KMS-11 (cell line): ENCODE results near the gene LSS.
A peak's percentile ranks its signal among the peaks of the same experiment; 100 is the strongest.

ENCODE experiments used
- H2AFZ ChIP-seq: fragments of 200-600 bp; sonication (generic); 2 replicates; pipeline ENCODE4 v1.6.1; 2016; ENCODE audit warnings: antibody characterized with exemption, mixed run types, low read depth
- H3K27ac ChIP-seq: fragments of 200-600 bp; sonication (generic); 2 replicates; pipeline ENCODE4 v1.6.1; 2016; ENCODE audit warnings: mild to moderate bottlenecking, mixed run types
- H3K27me3 ChIP-seq: fragments of 200-600 bp; sonication (generic); 2 replicates; pipeline ENCODE4 v1.6.1; 2017; ENCODE audit warnings: mild to moderate bottlenecking, low read depth, mixed run types, moderate library complexity; ENCODE audit not compliant: insufficient read depth
- H3K36me3 ChIP-seq: fragments of 200-600 bp; sonication (generic); 2 replicates; pipeline ENCODE4 v1.6.1; 2017; ENCODE audit warnings: mild to moderate bottlenecking, mixed run types; ENCODE audit not compliant: insufficient read depth
- H3K4me1 ChIP-seq: fragments of 200-600 bp; sonication (generic); 2 replicates; pipeline ENCODE4 v1.6.1; 2016; ENCODE audit warnings: mild to moderate bottlenecking, low read depth, mixed run types; ENCODE audit not compliant: poor library complexity, severe bottlenecking
- H3K4me2 ChIP-seq: fragments of 200-600 bp; sonication (generic); 2 replicates; pipeline ENCODE4 v1.7.0; 2016; ENCODE audit warnings: mild to moderate bottlenecking, mixed run types
- H3K4me3 ChIP-seq: fragments of 200-600 bp; sonication (generic); IDR thresholded peaks from 2 replicates; pipeline ENCODE4 v1.6.1; 2017; ENCODE audit warnings: low read depth, low read length, mixed read lengths; ENCODE audit not compliant: insufficient read depth
- H3K79me2 ChIP-seq: fragments of 200-600 bp; sonication (generic); 2 replicates; pipeline ENCODE4 v1.6.1; 2016; ENCODE audit warnings: low read depth, mixed run types; ENCODE audit not compliant: insufficient read depth
- H3K9ac ChIP-seq: fragments of 200-600 bp; sonication (generic); 2 replicates; pipeline ENCODE4 v1.6.1; 2016; ENCODE audit warnings: mild to moderate bottlenecking, mixed run types
- H4K20me1 ChIP-seq: fragments of 200-600 bp; sonication (generic); 2 replicates; pipeline ENCODE4 v1.6.1; 2016; ENCODE audit warnings: mild to moderate bottlenecking, mixed run types; ENCODE audit not compliant: insufficient read depth
- CTCF ChIP-seq: fragments of 200-600 bp; sonication (generic); conservative IDR thresholded peaks from 2 replicates; pipeline ENCODE4 v1.6.1; 2017; ENCODE audit warnings: low read depth, mild to moderate bottlenecking, antibody characterized with exemption, low read length, moderate library complexity, mixed read lengths

Gene LSS

GRCh38 chr21:46188226-46189212, 40.1 kb downstream of the LSS start:
- Histone ChIP-seq H4K20me1 (no peaks in the 10 kb centered on the region), H3K36me3 (no peaks in the 10 kb centered on the region; the same call in 1 of the 2 replicates), H3K9ac (peak overlapping the region; percentile 12; the same call in 1 of the 2 replicates), H3K4me1 (peaks cover 57% of the 10 kb centered on the region), H3K4me2 (peak overlapping the region; percentile 91), H3K27ac (peak overlapping the region; percentile 90), H2AFZ (no peak overlapping the region), H3K27me3 (no peaks in the 10 kb centered on the region), H3K79me2 (no peaks in the 10 kb centered on the region), H3K4me3 (no peak overlapping the region)
- no peak for TF ChIP-seq CTCF

- Histone ChIP-seq H3K4me1 (peaks cover 57% of the 10 kb centered on the region), H3K36me3 (no peaks in the 10 kb centered on the region; the same call in 1 of the 2 replicates), H3K9ac (peak overlapping the region; percentile 38; the same call in 1 of the 2 replicates), H3K79me2 (no peaks in the 10 kb centered on the region), H3K27ac (peak overlapping the region; percentile 90), H3K4me2 (peak overlapping the region; percentile 91), H3K27me3 (no peaks in the 10 kb centered on the region), H4K20me1 (no peaks in the 10 kb centered on the region), H3K4me3 (no peak overlapping the region), H2AFZ (no peak overlapping the region)
- no peak for TF ChIP-seq CTCF
Observed at GRCh38 chr21:46187814-46188213, 40.8 kb downstream of the LSS start.

- Histone ChIP-seq H3K79me2 (no peaks in the 10 kb centered on the region), H3K27ac (peak overlapping the region; percentile 90), H3K4me2 (peak overlapping the region; percentile 91), H3K27me3 (no peaks in the 10 kb centered on the region), H4K20me1 (no peaks in the 10 kb centered on the region), H3K9ac (peak overlapping the region; percentile 38; the same call in 1 of the 2 replicates), H2AFZ (no peak overlapping the region), H3K4me3 (no peak overlapping the region), H3K4me1 (peaks cover 57% of the 10 kb centered on the region), H3K36me3 (no peaks in the 10 kb centered on the region; the same call in 1 of the 2 replicates)
- TF ChIP-seq CTCF: no peak
Observed at GRCh38 chr21:46187261-46187660, 41.3 kb downstream of the LSS start.

- peak overlapping the region; percentile 45; the same call in 1 of the 2 replicates for H3K9ac ChIP-seq
- no peak overlapping the region for H3K4me3 ChIP-seq
- H4K20me1 ChIP-seq: no peaks in the 10 kb centered on the region
- peaks cover 54% of the 10 kb centered on the region for H3K4me1 ChIP-seq
- H3K27me3 ChIP-seq: no peaks in the 10 kb centered on the region
- peak overlapping the region; percentile 35; the same call in 1 of the 2 replicates for H2AFZ ChIP-seq
- peak overlapping the region; percentile 90 for H3K27ac ChIP-seq
- peak overlapping the region; percentile 91 for H3K4me2 ChIP-seq
- no peaks in the 10 kb centered on the region for H3K79me2 ChIP-seq
- TF ChIP-seq CTCF: no peak
- no peaks in the 10 kb centered on the region; the same call in 1 of the 2 replicates for H3K36me3 ChIP-seq
Observed at GRCh38 chr21:46185716-46186115, 42.9 kb downstream of the LSS start.
